HG03342 (cell line): ENCODE data around the gene KLHL29.
"Not testable (repeated sequence)": the region's sequence is repeated elsewhere in the genome, so short reads cannot be mapped to it uniquely, and the experiment has no call there.

ENCODE experiments used
- ATAC-seq: cut with Tn5 transposase; IDR thresholded peaks from one replicate; pipeline ENCODE4 v1.9.1; 2021; ENCODE audit warnings: mild to moderate bottlenecking, moderate library complexity; ENCODE audit not compliant: unreplicated experiment

Gene KLHL29

DNA sequence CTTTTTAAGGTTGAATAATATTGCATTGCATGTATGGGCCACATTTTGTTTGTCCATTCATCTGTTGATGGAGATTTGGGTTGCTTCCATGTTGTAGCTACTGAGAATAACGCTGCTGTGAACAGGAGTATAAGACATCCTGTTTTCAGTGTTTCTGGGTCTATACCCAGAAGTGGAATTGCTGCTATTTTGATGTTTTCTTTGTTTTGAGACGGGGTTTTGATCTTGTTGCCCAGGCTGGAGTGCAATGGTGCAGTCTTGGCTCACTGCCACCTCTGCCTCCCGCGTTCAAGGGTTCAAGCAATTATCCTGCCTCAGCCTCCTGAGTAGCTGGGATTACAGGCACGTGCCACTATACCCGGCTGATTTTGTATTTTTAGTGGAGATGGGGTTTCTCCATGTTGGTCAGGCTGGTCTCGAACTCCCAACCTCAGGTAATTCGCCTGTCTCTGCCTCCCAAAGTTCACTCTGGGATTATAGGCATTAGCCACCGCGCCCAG lies 6.3 kb downstream of the KLHL29 start:
- not testable (repeated sequence) for ATAC-seq

DNA sequence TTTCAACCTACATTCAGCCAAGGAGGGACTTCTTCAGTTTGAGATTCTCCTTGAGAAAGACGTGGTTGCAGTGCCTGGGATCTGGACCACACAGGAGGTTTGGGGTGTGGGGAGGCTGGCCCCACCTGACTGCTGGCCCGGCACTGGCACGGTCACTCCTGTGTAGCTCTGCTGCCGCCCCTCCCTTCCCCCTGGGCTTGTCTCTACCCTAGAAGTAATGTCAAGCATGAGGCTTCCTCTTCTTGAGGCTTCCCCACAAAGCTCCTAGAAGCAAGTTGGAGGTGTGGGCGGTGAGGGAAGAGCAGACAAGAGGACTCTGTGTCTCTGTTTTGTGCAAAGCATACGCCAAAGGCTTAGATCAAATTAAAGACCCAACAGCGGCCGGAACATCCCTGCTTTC lies 8.7 kb downstream of the KLHL29 start:
- no peak for ATAC-seq

DNA sequence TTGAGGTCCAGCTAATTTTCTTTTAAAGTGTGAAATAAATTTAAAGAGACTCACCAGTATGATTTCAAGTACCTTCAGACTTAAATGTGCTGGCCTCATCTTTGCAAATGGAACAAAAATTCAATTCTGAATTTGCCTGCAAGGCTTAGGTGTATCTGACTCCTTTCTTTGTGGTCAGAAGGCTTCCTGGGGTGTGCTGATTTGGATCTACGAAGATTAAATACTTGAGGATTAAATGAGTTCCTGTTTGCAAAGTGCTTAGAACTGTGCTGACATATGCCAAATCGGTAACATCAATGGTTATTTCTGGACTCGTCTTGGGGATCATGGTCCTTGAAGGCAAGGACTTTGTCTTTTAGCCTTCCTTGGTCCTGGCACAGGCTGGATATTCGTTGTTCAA lies 9.7 kb downstream of the KLHL29 start:
- no peak for ATAC-seq

DNA sequence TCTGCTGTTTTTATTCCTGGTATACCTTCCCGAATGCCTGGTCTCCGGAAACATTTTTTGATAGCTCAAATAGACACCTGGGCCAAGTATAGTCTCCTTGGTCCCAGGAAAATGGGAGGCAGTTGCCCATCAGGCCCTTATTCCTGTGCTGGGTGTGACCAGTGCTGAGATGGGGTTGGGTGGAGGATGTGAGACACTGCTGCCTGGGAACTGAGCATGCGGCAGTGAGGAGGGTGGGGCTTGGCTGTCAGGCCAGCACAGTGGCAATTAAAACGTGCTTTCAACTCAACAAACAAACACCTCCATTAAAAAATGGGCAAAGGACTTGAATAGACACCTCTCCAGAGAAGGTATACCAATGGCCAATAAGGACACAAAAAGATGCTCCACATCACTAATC lies 12.5 kb downstream of the KLHL29 start:
- ATAC-seq: no peak

DNA sequence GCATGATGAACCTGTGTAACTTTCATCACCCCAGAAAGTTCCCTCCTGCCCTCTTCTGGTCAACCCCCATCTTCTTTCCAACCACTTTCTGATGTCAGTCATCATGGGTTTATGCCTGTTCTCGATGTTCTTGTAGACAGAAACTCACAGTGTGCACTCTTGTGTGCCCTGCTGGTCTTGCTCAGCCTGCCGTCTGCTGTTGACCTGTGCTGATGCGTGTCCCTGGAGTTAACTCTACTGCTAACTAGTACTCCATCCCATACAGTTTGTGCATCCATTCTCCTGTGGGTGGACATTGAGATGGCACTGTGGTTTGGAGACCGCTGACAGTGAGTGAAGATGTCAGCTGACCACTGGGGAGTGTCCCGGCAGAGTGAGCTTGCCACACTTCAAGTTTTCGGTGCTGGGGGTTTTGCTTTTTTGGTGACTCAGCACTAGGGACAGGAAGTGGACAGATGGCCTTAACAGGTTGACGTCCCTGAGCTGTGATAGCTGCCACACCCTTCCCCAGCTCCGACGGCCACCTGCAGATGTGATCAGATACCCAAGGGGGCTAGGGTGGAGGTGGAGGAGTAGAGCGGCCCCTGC lies 14.8 kb downstream of the KLHL29 start:
- peak; percentile 60 for ATAC-seq

DNA sequence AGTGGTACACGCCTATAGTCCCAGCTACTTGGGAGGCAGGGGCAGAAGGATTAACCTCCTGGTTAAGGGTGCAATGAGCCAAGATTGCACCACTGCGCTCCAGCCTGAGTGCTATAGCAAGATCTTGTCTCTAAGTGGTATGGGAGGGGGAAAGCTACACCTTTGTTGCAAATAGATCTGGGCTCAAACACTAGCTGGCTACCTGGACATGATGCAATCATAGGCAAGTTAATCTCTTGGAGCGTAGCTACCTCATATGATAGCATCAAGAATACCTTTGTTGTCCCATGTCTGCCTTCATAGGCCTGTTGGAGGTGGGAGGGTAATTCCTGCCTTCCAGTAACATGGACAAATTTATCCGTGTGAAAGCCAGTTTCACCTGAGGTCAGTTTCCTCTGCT lies 15.7 kb downstream of the KLHL29 start:
- ATAC-seq: no peak

DNA sequence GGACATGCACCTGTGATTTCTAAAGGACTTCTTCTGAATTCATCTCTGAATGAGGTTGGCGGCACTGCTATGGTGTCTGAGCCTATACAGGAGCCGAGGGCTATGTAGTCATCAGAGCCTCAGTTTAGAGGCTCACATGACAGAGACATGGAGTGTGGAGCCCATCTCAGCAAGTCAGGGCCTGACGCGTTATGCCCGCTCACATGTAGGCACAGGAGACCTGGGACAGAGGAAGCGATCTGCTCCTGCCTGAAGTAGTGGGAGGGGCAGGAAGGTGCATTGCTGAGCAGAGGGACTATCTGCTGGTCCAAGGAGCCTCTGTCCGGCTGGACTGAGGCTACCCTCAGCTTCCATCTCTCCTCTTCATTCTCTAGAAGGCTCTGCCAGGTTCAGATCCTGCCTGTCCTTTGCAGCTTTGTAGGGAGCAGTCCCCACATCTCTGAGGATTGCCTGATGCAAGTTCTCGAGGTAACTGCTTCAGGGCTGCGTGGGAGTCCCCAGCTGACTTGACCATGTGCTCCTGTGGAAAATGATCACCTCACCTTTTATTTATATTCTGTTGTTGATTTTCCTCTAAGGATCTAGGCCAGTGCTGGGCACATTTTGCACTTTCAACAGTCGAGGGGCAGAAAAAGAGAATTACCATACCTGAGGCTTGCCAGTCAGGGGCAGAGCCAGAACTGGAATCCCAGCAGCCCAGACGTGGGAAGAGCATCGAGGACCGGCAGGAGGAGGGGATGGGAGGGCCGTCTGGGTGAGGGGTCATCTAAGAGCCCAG lies 16.6 kb downstream of the KLHL29 start:
- no peak for ATAC-seq

DNA sequence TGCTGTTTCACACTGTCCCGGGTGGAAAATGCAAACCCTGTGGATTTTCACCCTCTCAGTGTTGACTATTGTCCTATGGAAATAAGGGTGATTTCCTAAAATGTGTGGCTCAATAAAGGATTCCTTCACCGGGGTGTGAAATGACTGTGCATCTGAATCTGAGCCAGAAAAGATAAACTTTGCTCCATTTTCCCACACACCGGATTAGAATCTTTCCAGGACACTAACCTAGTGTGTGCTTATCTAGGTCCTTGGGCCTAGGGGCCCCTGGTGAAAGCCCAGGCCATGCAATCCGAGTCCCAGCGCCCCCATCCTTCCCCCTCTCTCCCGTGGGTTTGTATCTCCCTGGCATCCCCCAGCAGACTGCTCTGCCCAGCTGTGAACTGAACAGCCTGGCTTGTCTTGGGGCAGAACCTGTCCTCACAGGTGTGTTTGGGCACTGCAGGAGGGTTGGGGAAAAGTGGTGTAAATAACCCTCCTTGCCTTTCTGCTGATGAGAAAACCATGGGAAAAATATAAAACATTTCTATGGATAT lies 17.3 kb downstream of the KLHL29 start:
- ATAC-seq: no peak

DNA sequence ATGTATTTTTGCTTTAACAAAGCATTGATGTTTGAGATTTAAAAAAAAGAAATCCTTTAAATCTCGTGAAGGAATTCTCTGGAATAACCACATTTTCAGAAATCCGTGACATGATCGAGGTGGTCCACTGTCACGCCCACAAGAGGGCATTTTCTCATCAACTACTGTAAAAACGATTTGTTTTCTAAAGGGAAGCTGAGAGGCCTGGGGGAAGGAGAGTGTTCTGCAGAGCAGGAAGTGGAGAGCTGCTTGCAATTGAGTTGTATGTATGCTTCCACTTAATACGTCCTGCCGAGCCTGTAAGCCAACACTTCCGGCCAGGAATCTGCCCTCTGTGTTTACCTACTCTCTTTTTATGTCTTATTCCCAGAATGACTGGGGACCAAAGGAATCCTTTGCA lies 19.4 kb downstream of the KLHL29 start:
- peak; percentile 59 for ATAC-seq

DNA sequence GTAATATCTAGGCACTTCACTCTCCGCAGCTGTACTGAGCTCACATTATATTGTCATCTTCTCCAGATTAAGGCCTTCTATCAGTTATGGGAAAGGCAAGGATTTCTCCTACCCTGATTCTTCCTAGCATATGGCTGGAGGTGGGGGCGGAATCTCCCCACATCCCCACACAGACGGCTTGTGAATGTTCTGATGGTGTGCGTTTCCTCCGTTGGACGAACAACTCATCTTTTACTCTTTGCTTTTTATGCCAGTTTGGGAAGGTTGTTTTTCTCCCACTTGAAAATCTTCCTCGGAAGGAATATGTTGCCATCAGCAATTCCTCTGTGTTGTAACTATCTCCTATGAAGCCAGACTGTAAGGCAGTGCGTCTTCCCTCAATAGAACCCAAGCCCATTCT lies 24.3 kb downstream of the KLHL29 start:
- ATAC-seq: no peak

DNA sequence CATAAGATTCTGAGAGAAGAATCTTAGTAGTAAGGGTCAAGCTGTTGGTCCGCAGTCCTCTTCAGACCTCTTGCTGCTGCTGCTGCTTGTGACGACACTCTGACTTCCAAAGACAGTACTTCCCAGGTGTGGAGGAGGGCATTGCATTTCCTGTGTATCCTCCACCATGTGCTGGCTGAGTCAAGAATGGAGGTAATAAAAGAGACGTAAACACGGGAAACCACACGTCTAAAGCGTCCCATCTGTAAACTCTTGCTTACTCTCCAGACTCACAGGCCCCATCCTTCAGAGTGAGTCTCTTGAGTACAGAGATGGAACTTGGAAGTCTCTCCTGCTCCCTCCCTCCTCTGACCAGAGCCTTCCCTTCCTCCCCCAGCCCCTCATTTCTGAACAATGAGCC lies 25.6 kb downstream of the KLHL29 start:
- no peak for ATAC-seq

DNA sequence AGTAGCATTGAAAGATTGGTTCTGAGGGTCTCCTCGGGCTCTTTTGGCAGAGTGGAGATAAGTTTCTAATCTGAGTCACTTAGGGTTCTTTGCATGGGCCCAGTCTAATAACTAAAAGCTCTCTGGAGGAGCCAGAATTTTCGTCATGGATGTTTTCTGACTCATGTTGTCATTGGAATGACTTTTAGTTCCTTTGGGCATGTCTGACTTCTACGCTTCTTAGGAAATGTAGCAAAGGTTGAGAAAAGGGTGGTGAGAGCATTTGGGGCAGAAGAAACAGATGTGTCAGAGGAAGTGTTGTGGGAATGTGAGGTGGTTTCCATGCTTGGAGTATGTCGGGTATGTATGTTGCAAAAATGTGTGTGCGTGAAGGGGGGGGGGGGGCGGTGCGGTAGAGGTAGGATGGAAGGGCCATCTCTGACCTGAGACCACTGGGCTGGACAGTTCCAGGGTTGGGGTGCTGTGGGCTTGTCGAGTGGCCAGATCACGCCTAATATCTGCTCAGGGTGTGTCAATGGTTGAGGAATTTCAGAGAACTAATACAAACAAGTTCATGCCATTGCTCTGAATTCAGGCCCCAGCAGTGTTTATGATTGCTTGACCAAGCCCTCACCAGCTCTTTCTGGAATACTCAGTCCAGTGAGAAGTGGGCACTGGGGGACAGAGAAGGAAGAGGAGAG lies 26.9 kb downstream of the KLHL29 start:
- ATAC-seq: no peak

DNA sequence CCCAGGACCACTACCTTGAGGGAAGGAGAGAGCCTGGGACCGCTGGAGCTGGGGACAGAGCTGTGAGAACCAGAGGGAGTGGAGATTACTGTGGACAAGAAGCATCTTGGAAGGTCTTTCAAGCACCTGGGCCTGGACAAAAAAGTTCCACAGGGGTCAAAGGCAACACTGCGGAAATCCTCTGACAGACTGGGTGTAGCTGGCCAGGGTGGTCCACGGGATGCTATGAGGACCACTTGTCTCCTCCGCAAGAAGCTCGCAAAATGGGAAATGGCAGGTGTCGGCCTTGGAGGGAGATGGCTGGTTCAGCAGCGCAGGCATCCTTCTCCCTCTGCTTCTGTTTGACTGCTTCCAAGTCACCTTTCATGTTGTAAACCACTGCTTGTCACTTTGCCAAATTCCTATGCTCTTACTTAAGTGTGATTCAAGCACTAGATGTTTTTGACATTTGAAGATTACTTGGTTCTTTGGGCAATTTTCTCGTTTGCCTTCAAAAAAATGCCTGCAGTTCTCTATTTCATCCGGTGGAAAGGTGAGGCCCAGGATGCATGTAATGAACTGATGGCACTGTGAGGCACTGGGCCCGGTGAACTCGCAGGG lies 27.7 kb downstream of the KLHL29 start:
- no peak for ATAC-seq

DNA sequence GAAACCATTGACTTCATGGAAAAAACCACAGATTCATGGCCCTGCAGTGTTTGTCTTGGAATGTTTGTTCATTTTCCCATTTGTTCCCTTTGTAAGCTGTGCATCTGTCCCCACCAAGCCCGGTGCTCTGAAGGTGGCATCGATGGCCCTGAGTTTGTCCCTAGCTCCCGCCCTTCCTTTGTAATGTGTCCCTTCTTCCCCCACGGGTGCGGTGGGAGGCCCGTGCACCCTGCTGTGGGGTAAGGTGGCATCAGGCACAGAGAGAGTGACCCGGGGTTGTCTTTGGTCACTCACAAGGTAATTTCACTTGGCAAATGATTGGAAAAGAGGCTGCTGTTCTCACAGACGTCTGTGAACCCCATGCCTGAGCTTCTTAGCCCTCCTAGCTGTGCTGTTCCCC lies 28.7 kb downstream of the KLHL29 start:
- no peak for ATAC-seq

DNA sequence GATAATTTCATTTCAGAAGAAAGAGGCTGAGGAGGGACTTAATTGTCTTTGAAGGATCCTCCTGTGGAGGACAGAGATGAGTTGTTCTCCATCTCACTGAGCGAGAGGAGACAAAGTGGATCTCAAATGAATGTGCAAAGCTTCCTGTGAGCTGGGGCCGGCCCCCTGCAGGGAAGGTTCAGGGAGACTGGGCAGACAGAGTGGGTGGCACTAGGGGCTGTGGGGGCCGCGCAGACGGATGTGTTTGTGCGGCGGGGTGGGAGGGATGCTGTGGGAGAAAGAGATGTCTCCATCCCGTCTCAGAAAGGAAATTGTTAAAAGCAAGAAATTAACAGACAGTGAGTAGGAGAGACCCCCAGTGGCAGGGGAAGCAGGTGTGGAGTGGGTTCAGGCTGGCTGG lies 29.1 kb downstream of the KLHL29 start:
- ATAC-seq: no peak

DNA sequence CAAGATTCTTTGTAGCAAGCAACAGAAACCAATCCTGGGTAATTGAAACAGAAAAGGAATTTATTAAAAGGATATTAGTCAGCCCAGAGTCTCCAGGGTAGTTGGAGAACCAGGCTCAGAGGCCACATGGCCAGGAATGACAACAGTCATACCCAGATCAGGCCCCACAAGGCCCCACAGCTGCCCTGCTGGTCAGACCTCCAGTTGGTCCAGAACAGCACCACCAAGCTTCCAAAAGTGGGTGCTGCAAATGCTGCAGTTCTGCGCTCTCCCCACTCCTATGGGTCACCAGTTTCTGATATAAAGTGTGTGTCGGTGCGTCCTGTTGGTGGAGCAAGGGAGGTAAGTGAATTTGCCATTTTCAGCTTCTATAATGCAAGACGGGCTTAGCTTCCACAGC lies 29.9 kb downstream of the KLHL29 start:
- no peak for ATAC-seq

DNA sequence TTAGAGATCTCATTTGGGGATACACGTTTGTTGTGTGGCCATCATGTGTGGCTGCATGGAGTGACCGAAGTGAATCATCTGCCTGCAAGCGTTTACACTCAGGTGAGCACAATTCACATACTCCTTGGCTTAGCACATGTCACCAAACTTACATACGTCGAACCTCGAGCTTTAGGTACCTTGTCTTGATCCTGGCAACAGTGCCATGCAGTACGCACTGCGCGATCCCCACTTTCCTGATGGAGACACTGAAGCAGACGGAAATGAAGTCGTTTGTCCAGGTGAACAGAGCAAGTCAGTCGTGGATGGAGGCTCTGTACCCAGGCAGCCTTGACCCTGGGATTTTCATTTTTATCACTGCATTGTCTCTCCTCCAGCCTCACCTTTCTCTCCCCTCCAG lies 32.3 kb downstream of the KLHL29 start:
- ATAC-seq: no peak

DNA sequence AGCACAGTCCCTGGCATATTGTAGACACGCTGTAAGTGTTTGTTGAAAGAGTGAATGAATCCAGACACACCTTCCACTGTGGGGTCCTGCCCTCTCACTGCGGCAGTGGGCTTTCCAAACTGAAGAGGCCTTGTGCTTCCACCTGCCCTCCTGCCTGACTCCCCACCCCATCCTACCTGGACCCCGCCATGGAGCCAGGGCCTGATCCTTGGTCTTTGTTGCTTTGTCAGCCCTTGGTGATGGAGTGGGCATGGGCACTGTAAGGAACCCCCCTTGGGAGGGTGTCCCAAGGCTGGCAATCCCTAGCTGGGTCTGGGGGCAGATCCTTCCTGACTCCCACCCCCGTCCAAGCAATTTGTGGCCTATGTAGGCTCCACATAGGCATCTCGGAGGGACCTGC lies 33.1 kb downstream of the KLHL29 start:
- no peak for ATAC-seq

DNA sequence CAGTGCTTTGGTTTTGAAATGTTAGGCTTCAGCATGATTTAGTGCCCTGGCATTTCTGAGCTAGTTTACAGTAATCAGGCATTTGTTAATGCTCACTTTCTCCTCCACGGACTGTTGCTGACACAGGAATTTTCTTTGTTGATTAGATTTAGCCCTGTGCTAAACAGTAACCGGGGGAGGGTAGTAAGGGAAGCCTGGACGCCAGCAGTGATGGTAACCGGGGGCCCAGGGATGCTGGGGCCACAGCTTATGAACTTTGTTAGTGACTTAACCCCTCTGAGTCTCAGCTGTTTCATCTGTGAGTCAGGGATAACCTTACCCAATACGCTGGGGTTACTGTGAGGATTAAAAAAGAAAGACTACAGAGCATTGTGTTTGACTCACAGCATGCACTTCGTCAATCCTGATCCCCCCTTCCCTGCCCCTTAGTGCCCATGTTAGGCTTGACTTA lies 33.5 kb downstream of the KLHL29 start:
- no peak for ATAC-seq

DNA sequence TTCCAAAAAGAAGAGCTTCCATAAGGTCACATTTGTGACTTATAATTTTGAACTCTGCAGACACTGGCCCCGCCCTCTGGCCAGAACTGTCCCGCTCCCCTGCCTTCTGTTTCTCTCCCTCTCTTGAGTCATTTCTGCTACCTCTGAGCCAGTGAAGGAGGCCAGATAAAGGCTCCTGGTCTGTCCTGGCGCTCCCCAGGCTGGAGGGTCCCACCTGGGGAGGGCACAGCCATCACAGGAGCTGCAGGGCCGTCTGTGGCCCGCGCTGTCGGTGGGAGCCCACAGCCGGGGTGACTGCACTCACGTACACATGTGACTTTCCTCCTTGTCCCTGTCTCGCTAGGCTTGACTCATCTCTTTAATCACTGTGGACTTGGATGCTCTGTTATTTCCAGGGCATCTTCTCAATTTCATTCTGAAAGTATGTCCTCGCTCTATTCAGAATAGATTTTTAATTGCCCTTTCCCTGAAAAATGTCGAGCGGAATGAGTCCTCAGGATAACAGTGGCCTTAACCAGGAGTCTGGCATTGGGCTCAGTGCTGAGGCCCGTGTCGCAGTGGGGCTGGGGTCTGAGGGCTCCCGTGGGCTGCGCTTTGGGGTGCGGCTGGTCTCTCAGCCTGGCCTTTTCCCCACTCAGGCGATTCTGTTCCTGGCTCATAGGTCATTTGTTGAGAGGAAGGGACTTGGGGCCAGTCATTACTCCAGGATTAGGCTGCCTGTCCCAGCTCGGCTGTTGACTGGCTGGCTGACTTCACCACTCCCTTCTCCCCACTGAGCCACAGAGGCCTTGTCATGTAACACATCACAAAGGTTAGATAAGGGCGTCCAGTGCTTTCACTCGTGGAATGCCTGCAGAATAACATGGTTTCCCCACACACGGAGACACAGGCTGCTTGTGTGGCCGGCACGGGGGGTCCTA lies 34.5 kb downstream of the KLHL29 start:
- ATAC-seq: no peak
